IPS-20b (cell line): ENCODE measurements around the gene PDZD2.

Source experiments
- H3K27ac ChIP-seq: one replicate; pipeline ENCODE4 v1.5.1; 2013; ENCODE audit warnings: low read length
- H3K27me3 ChIP-seq: 2 replicates; pipeline ENCODE4 v1.6.1; 2013; ENCODE audit warnings: mild to moderate bottlenecking, low read length, inconsistent platforms; ENCODE audit not compliant: insufficient read depth
- H3K36me3 ChIP-seq: 2 replicates; pipeline ENCODE4 v1.6.1; 2013; ENCODE audit warnings: low read depth, mild to moderate bottlenecking, inconsistent platforms, low read length, moderate library complexity; ENCODE audit not compliant: insufficient read depth
- H3K4me1 ChIP-seq: 2 replicates; pipeline ENCODE4 v1.6.1; 2013; ENCODE audit warnings: mild to moderate bottlenecking, control low read depth, inconsistent platforms, low read length, moderate library complexity; ENCODE audit not compliant: insufficient read depth
- H3K4me3 ChIP-seq: 2 replicates; pipeline ENCODE4 v1.5.1; 2013; ENCODE audit warnings: mild to moderate bottlenecking, low read length, inconsistent platforms
- H3K9ac ChIP-seq: 2 replicates; pipeline ENCODE4 v1.6.1; 2013; ENCODE audit warnings: low read depth, mild to moderate bottlenecking, inconsistent platforms, low read length, moderate library complexity
- H3K9me3 ChIP-seq: 2 replicates; pipeline ENCODE4 v1.6.1; 2013; ENCODE audit warnings: mild to moderate bottlenecking, low read depth, low read length, inconsistent platforms; ENCODE audit not compliant: insufficient read depth

The PDZD2 gene

DNA sequence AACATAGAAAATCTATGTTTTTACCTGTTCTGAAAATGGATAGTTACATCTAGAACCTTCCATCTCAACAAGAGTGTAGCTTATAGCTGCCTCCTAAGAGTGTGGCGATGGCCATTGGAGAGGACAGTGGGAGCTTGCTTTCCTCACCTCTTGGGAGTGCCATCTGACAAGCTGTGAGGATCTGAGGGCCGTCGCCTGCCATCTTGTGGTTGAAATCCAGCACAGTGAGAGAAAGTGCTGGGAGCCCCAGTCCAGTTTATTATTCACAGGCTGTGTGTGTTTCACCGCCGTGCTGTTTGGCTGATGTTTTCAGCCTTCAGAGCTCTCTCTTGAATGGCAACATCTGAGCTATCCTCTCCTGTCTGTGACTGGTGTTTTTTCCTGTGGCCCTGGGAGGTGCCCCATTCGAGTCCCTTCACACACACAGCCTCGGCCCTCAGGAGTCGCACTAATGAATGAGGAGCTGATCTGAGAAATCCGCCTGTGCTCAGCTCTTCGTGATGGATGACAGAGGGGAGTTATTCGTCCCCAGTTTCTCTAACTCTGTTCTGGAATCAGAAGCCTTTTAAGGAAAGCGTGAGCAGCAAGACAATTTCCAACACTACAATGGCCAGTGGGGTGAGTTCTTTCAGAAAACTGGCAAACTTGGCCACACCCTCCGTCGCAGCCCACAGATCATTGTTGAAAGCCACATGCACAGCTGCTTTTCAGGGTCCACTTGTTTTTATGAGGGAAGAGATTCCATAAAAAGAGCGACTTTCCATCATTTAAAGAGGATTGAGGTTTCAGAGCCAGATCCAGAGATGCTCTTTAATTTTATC, 170.3 kb downstream of the PDZD2 start:
- Histone ChIP-seq H3K9me3 (no peaks in the 10 kb centered on the region), H3K27ac (no peak overlapping the region), H3K4me1 (no peaks in the 10 kb centered on the region), H3K4me3 (no peak overlapping the region), H3K9ac (no peak overlapping the region), H3K27me3 (no peaks in the 10 kb centered on the region), H3K36me3 (no peaks in the 10 kb centered on the region)

DNA sequence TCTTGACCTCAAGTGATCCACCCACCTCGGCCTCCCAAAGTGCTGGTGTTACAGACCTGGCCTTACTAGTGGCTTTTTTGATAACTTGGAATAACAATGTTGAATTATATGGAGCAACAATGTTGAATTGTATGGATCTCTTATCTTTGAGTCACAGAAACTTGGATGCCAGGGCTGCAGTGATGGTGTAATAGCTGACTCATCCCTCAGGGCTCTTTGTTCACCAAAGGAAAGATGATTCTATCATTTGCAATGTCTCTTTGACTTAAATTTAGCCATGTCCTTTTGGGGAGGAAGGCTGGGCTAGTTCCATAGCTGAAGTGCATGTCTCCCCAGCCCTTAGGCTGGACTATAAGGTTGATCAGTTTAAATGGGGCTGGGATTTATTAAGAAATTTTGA, 172.3 kb downstream of the PDZD2 start:
- no peaks in the 10 kb centered on the region for H3K27me3 ChIP-seq
- no peak overlapping the region for H3K4me3 ChIP-seq
- H3K27ac ChIP-seq: no peak overlapping the region
- H3K4me1 ChIP-seq: peaks cover 4% of the 10 kb centered on the region; the same call in 1 of the 2 replicates
- H3K9ac ChIP-seq: no peak overlapping the region
- H3K36me3 ChIP-seq: no peaks in the 10 kb centered on the region
- no peaks in the 10 kb centered on the region for H3K9me3 ChIP-seq

DNA sequence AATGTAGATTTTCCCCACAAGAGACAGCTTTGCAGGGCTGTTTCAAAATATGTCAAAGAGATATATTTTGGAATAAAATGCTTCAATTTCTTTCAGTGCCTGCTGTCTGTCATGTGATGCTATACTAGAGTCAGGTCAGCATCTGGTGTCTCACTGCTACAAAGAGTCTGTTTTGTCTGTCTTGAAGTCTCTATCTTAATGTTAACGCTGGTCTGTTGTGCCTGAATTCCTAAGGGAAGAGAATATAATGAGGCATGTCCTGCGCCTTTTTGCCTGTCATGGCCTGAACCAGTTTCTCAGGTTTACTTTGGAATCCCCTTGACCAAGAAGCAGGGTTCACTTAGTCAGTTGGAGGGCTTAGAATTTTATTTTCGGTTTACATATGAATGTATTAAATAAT, 176.4 kb downstream of the PDZD2 start:
- Histone ChIP-seq H3K27me3 (no peaks in the 10 kb centered on the region), H3K27ac (no peak overlapping the region), H3K9me3 (no peaks in the 10 kb centered on the region)

DNA sequence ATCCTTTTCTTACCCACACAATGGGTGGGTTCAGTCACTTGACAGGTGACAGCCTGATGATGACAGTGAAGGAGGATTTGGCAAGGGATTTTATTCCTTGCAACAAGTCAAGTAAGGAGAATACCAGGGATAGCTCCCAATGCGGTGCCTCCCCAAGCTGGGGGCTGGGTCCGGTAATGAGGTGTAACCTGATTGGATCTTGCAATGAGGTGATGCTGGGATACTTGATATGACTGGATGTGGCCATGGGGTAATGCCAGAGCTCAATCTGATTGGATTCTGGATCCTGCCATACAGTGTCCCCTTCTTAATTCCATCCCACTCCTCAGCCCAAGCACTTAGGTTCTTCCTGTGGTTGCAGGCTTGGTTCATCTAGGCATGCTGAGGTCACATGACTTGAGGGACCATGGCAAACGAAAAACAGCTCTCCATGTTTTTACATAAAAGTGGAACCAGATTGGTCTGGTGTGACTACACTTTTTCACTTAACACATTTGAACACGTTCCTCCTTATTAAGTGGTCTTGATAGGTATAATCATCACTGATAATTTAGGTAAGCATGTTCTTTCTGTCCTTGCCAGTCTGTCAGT, 181.1 kb downstream of the PDZD2 start:
- Histone ChIP-seq H3K4me3 (no peak overlapping the region), H3K36me3 (no peaks in the 10 kb centered on the region), H3K27ac (no peak overlapping the region), H3K4me1 (peaks cover 4% of the 10 kb centered on the region; the same call in 1 of the 2 replicates), H3K9ac (no peak overlapping the region), H3K27me3 (no peaks in the 10 kb centered on the region), H3K9me3 (no peaks in the 10 kb centered on the region)

More for the DNA sequence above, 176.4 kb downstream of the PDZD2 start:
- Histone ChIP-seq H3K9ac (no peak overlapping the region), H3K4me3 (no peak overlapping the region), H3K4me1 (peaks cover 4% of the 10 kb centered on the region; the same call in 1 of the 2 replicates), H3K36me3 (no peaks in the 10 kb centered on the region)

DNA sequence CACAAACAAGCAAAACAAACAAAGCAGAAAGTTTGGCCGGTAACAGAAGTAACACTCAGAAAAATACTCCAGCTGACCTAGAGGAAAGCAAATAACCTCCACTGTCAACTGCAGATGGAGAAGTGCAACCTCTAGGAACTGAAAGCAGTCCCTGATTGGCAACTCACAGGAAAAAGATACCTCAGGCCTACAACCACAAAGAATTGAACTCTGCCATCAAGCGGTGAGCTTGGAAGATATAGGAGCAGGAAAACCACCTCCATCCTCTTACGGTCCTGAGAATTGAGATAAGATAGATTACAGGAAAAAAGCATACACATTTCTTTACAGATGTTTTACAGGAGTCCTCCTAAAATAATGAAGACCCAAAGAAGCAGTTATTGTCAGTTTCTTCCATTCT, 184.5 kb downstream of the PDZD2 start:
- Histone ChIP-seq H3K4me3 (no peak overlapping the region), H3K9me3 (peaks cover 3% of the 10 kb centered on the region; the same call in 1 of the 2 replicates), H3K9ac (no peak overlapping the region)

DNA sequence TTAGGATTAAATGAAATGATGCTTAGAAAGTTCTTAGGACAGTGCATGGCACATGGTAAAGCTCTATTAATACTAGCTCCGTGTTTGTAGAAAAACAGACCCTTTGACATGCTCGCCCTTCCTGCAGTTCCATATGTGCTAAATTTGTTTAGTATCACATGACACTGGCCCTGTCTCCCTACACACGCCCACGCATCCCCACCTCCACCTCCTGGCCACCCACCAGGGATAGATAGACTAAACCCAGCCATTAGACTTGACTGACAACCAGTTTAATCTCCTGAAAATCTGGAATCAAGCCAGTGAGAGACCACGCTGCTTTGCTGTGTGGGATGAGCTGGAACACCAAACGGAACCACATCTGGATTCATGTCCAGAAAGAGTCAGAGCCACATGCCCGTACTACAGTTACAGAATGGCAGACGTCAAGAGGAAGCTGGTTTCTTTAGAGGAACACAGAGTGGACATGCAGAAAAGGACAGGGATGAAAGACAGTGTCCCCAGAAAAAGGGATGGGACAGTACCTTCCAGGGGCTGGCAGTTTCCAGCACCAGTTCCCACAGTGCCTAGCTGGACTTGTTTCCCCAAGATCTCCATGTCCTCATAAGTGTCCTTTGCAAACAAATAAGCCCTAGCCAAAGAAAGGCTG, 186.1 kb downstream of the PDZD2 start:
- no peak overlapping the region for H3K9ac ChIP-seq
- no peaks in the 10 kb centered on the region for H3K36me3 ChIP-seq
- H3K4me3 ChIP-seq: no peak overlapping the region

More for the DNA sequence above, 184.5 kb downstream of the PDZD2 start:
- H3K4me1 ChIP-seq: no peaks in the 10 kb centered on the region
- no peaks in the 10 kb centered on the region for H3K36me3 ChIP-seq
- H3K27ac ChIP-seq: no peak overlapping the region
- H3K27me3 ChIP-seq: no peaks in the 10 kb centered on the region

DNA sequence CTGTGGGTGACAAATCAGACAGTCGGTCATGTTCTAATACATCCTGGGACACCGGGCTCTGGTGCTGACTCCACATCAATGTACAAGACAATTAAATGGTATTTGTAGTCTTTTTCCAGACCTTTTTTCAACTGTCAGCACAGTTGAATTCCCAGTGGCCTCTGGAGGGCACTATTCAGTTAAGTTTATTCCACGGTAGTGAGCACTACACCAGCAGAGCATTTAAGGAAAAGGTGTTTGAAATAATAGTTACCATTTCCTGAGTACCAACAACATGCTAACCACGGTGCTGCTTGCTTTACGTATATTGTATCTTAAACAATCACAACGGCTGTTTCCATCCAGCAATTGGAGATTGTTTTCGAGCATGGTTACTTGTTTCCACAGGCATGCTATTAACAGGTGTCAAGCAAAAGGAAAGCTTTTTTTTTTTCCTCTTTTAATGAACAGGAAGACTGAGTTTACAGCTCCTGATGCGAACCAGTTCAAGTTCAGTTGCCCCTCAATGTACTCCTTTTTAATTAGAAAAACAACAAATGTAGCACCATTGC, 186.7 kb downstream of the PDZD2 start:
- no peak overlapping the region for H3K4me3 ChIP-seq
- no peaks in the 10 kb centered on the region for H3K4me1 ChIP-seq
- H3K36me3 ChIP-seq: no peaks in the 10 kb centered on the region
- no peak overlapping the region for H3K27ac ChIP-seq
- H3K9ac ChIP-seq: no peak overlapping the region
- peaks cover 8% of the 10 kb centered on the region; the same call in 1 of the 2 replicates for H3K9me3 ChIP-seq
- H3K27me3 ChIP-seq: no peaks in the 10 kb centered on the region

More for the DNA sequence above, 186.1 kb downstream of the PDZD2 start:
- H3K27ac ChIP-seq: no peak overlapping the region
- no peaks in the 10 kb centered on the region for H3K4me1 ChIP-seq
- H3K27me3 ChIP-seq: no peaks in the 10 kb centered on the region
- H3K9me3 ChIP-seq: peaks cover 8% of the 10 kb centered on the region; the same call in 1 of the 2 replicates

DNA sequence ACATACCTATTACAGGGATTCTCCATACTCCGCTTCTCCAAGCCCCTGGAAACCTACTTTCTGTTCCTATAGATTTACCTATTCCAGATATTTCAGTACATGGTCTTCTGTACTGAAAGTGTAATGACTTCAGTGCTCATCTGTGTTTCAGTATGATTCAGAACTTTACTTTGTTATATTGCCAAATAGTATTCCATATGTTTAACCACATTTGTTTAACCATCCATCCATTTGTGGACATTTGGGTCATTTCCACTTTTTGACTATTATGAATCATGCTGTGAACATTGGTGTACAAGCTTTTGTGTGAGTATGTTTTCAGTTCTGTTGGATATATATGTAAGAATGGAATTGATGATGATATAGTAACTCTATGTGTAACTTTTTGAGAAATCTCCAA, 188.9 kb downstream of the PDZD2 start:
- H3K4me3 ChIP-seq: no peak overlapping the region
- no peaks in the 10 kb centered on the region for H3K36me3 ChIP-seq
- no peak overlapping the region for H3K9ac ChIP-seq
- no peaks in the 10 kb centered on the region for H3K4me1 ChIP-seq
- no peaks in the 10 kb centered on the region for H3K27me3 ChIP-seq
- H3K27ac ChIP-seq: no peak overlapping the region
- peaks cover 8% of the 10 kb centered on the region; the same call in 1 of the 2 replicates for H3K9me3 ChIP-seq

DNA sequence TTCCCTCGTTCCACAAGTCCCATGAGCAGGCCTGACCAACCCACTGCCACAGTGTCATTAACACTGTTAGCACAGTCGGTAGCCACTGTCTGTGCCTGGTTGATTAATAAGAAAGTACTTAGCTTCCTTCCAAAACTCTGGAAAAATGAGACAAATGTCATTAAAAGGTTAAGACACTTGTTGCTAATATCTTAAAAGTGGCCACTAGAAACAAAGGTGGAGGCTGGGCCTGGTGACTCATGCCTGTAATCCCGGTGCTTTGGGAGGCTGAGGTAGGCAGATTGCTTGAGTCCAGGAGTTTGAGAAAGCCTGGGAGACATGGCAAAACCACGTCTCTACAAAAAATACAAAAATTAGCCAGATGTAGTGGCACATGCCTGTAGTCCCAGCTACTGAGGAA, 194.0 kb downstream of the PDZD2 start:
- no peak overlapping the region for H3K27ac ChIP-seq
- H3K4me1 ChIP-seq: no peaks in the 10 kb centered on the region
- H3K27me3 ChIP-seq: no peaks in the 10 kb centered on the region
- no peak overlapping the region for H3K9ac ChIP-seq
- peaks cover 8% of the 10 kb centered on the region; the same call in 1 of the 2 replicates for H3K9me3 ChIP-seq
- no peaks in the 10 kb centered on the region for H3K36me3 ChIP-seq
- H3K4me3 ChIP-seq: no peak overlapping the region

DNA sequence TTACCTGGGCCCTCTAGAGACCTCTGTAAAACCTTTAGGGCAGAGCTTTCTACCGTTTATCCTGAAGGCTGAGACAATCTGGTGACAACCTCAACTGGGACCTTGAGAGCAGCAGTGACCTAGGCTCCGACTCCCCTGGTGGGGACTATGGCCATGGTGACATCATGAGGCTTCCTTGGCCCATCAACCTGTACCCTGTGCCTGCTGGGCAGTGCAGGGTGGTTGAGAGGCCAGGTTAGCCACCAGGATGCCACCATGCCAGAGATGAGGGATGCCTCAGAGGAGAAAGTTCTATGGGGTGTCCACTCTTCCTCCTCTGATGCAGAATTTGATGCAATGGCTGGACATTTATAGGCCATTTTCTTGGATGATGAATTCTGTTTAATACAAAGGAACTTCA, 194.8 kb downstream of the PDZD2 start:
- H3K4me3 ChIP-seq: no peak overlapping the region
- H3K27me3 ChIP-seq: no peaks in the 10 kb centered on the region
- no peak overlapping the region for H3K27ac ChIP-seq
- no peak overlapping the region for H3K9ac ChIP-seq
- H3K4me1 ChIP-seq: peaks cover 3% of the 10 kb centered on the region; the same call in 1 of the 2 replicates
- H3K36me3 ChIP-seq: no peaks in the 10 kb centered on the region
- peaks cover 3% of the 10 kb centered on the region; the same call in 1 of the 2 replicates for H3K9me3 ChIP-seq

DNA sequence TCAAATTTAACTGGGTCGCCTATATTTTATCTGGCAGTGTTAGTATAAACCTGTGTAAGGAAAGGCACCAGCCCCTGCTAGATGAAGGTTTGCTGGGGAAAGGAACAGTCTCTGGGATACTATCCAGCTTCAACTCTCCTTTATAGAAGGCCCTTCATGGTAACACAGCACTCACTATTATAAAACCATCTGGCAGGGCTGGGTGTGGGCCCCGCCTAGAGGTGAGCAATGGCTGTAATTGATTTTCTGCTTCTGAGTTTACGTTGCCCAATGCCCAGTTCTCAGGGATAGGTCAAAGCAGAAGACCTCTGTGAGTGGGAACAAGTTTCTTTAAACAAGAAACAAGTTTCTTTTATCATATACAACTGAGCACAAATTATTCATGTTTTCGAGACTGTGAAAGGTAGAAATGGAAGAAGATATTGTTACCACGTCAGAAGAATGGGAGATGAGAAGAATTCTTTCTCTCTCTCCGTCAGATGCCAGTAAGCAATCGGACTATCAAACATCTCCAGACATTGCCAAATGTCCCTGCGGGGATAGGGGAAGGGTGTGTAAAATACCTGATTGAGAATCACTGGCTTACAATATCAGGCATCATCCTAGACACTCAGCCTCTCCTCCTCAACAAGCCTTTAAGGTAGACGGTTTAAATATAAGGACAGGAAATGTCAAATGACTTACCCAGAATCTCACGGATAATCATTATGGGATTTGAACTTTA, 205.9 kb downstream of the PDZD2 start:
- Histone ChIP-seq H3K9me3 (no peaks in the 10 kb centered on the region; the same call in 1 of the 2 replicates), H3K4me1 (no peaks in the 10 kb centered on the region), H3K4me3 (no peak overlapping the region), H3K27me3 (no peaks in the 10 kb centered on the region), H3K27ac (no peak overlapping the region), H3K9ac (no peak overlapping the region), H3K36me3 (no peaks in the 10 kb centered on the region)
